HAP-1 (cell line): ENCODE results near the gene TCN1.
"Not testable (repeated sequence)": the region's sequence is repeated elsewhere in the genome, so short reads cannot be mapped to it uniquely, and the experiment has no call there.

Experiments used
- DNase-seq, 2 experiments: peaks; one replicate each; pipeline ENCODE4 v3.0.0-alpha.2; 2016 to 2020; ENCODE audit warnings: low spot score in 2 of 2
- H3K27me3 ChIP-seq: fragments of 250-450 bp; sonication (Bioruptor Pico); 2 replicates; pipeline ENCODE4 v1.5.1; 2020; ENCODE audit warnings: low read depth, mild to moderate bottlenecking, moderate library complexity
- H3K36me3 ChIP-seq: fragments of 250-450 bp; sonication (Bioruptor Pico); replicated peaks from 2 replicates; pipeline ENCODE4 v1.5.1; 2020; ENCODE audit warnings: mild to moderate bottlenecking
- H3K4me1 ChIP-seq: fragments of 250-450 bp; sonication (Bioruptor Pico); 2 replicates; pipeline ENCODE4 v1.5.1; 2020; ENCODE audit warnings: mild to moderate bottlenecking
- H3K4me3 ChIP-seq: fragments of 250-450 bp; sonication (Bioruptor Pico); 2 replicates; pipeline ENCODE4 v1.5.1; 2020; ENCODE audit warnings: mild to moderate bottlenecking, moderate library complexity
- H3K9me3 ChIP-seq: fragments of 250-450 bp; sonication (Bioruptor Pico); 2 replicates; pipeline ENCODE4 v1.5.1; 2020; ENCODE audit warnings: mild to moderate bottlenecking, moderate library complexity
- in situ Hi-C: fragments of 300-500 bp; cut with MboI; formaldehyde crosslinking; loops from 3 replicates; pipeline ENCODE4 v1.14.3; 2020; ENCODE audit warnings: low sequenced_read_pairs, inconsistent platforms, mixed read lengths

TCN1 gene

DNA sequence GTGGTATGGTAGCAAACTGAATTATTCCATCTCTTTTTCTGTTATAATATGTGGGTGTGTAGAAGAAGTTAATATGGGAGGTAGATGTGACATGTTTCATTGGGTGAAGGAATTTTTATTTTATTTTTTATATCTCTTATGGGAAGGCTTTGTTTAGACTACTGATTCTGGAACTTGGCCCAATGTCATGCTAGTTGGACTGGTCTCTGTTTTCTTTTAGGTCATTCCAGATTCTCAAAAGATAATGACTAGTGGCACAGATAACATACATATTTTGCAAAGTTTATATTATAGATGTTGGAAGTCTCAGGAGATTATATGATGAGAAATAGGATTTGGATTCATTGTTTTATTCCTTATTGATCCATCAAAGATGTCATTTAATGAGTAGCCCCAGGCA is 11.0 kb upstream of the TCN1 start:
- in situ Hi-C loops = no loop called here
- Histone ChIP-seq H3K4me3 (no peak overlapping the region), H3K4me1 (no peaks in the 10 kb centered on the region), H3K36me3 (no peaks in the 10 kb centered on the region), H3K27me3 (no peaks in the 10 kb centered on the region), H3K9me3 (no peaks in the 10 kb centered on the region)
- no peak for DNase-seq

DNA sequence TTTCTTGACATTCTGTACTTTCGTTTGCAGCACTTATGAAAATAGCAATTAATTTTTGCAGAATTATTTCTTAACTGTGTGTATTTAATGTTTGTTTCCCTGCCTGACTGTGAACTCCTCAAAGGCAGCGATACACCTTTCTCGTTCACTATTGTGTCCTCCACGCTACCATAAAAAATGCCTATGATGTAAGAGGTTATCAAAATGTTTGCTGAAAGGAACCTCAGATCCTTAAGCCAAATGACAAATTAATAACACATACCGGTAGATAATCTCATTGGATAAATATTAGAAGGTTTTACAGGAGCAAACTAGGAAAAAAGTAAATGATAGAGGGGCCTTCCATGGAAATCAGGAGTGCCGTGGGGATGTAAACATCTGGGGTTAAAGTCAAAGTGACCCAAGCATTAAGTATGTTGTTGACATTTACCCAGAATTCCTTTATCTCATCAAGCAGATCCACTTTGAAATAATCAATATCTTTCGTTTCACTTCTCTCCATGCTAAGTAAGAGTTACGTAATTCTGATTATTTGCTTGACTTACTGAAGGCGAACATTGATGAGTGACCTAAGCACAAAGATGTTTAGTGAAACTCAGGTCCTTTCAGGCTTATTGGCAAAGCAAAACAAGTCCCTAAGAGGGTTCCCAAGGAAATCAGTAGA is 9.7 kb upstream of the TCN1 start:
- no peaks in the 10 kb centered on the region for H3K4me1 ChIP-seq
- in situ Hi-C loops = no loop called here
- no peak overlapping the region for H3K4me3 ChIP-seq
- DNase-seq = no peak
- no peaks in the 10 kb centered on the region for H3K9me3 ChIP-seq
- no peaks in the 10 kb centered on the region for H3K27me3 ChIP-seq
- no peaks in the 10 kb centered on the region for H3K36me3 ChIP-seq

DNA sequence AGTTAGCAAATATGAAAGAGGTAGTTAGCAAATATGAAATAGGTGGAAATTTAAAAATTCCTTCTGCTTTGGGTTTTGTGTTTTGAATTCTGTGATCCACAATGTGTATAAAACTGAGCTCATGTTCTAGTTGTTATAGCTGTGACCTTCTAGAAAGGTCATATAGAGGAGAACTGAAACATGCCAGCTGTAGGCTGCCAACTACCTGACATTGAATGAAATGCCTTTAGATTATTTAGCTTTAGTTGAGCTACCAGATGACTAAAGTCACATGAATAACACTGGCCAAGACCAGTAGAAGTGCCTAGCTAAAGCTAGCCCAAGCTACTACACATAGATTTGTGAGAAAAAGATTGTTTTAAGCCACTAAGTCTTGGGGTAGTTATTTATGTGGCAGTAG is 5.8 kb upstream of the TCN1 start:
- H3K4me1 ChIP-seq = no peaks in the 10 kb centered on the region
- in situ Hi-C loops = no loop called here
- no peak overlapping the region for H3K4me3 ChIP-seq
- H3K27me3 ChIP-seq = no peaks in the 10 kb centered on the region
- DNase-seq = no peak
- H3K36me3 ChIP-seq = no peaks in the 10 kb centered on the region
- no peaks in the 10 kb centered on the region for H3K9me3 ChIP-seq

DNA sequence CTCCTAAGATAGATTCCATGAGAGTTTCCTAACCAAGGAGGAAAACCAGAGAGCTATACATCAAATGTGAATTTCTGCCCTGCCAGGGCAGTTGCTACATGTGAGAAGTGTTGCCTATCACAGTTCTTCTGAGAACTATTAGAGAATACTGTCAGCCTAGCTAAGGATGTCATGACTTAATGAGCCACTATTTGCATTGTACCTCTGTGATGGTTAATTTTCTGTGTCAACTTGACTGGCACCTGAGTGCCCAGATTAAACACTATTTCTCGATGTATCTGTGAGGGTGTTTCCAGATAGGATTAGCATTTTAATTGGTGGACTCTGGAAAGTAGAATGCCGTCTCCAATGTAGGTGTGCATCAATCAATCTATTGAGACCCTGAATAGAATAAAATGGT is 1.7 kb upstream of the TCN1 start:
- no peak for DNase-seq
- H3K4me3 ChIP-seq = no peak overlapping the region
- no peaks in the 10 kb centered on the region for H3K36me3 ChIP-seq
- H3K4me1 ChIP-seq = no peaks in the 10 kb centered on the region
- no peaks in the 10 kb centered on the region for H3K9me3 ChIP-seq
- in situ Hi-C loops = no loop called here
- H3K27me3 ChIP-seq = no peaks in the 10 kb centered on the region

DNA sequence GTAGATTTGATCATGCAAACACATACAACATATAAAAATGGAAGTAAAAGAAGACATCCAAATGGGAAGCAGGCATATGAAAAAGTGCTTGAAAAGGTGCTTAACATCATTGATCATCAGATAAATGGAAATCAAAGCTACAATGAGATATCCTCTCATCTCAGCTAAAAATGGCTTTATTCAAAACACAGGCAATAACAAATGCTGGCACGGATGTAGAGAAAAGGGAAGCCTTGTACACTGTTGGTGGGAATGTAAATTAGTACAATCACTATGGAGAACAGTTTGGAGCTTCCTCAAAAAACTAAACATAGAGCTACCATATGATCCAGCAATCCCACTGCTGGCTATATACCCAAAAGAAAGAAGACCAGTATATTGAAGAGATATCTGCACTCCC is 549 bp upstream of the TCN1 start:
- H3K27me3 ChIP-seq = no peaks in the 10 kb centered on the region
- H3K36me3 ChIP-seq = no peaks in the 10 kb centered on the region
- no peak for DNase-seq
- in situ Hi-C loops = no loop called here
- H3K4me3 ChIP-seq = no peak overlapping the region
- H3K4me1 ChIP-seq = no peaks in the 10 kb centered on the region
- H3K9me3 ChIP-seq = no peaks in the 10 kb centered on the region

DNA sequence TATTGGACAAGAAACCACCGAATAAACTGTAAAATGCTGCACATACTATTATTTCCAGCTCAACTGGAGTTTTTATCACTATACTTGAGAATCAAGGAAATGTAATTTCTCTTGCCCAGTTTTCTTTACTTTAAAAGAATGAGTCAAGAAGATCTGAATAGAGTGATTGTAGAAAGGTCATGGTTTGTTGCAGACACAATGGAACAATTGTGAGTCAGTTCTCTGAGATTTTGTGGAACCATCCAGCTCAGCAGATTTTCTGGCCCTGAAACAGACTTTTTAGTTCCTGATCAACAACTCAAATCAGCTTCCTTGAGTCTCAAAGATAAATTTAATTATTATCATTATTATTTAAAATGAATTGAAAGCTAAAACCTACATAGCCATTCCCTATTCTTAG is 1.3 kb downstream of the TCN1 start:
- no peaks in the 10 kb centered on the region for H3K36me3 ChIP-seq
- no peaks in the 10 kb centered on the region for H3K27me3 ChIP-seq
- in situ Hi-C loops = no loop called here
- no peaks in the 10 kb centered on the region for H3K4me1 ChIP-seq
- no peaks in the 10 kb centered on the region for H3K9me3 ChIP-seq
- no peak overlapping the region for H3K4me3 ChIP-seq
- DNase-seq = no peak

DNA sequence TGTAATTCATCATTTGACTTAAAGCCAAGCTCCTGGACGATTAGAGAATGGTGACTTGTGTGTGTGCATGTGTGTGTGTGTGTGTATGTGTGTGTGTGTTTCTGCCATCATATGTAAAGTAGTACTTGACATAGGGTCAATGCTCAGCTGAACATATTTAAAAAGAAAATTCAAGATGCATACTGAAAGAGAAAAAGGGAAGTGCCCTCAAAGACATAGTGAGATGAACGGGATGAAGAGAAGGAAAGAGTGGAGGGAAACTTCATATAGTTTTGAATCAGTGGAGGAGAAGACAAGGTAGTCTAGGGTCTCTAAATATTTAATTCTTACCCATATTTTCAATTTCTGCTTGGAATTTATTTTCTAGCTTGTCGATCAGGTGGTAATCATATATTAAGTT is 4.0 kb downstream of the TCN1 start:
- in situ Hi-C loops = no loop called here
- no peaks in the 10 kb centered on the region for H3K36me3 ChIP-seq
- no peaks in the 10 kb centered on the region for H3K9me3 ChIP-seq
- H3K4me3 ChIP-seq = no peak overlapping the region
- peaks cover 5% of the 10 kb centered on the region for H3K4me1 ChIP-seq
- no peak for DNase-seq
- H3K27me3 ChIP-seq = no peaks in the 10 kb centered on the region

DNA sequence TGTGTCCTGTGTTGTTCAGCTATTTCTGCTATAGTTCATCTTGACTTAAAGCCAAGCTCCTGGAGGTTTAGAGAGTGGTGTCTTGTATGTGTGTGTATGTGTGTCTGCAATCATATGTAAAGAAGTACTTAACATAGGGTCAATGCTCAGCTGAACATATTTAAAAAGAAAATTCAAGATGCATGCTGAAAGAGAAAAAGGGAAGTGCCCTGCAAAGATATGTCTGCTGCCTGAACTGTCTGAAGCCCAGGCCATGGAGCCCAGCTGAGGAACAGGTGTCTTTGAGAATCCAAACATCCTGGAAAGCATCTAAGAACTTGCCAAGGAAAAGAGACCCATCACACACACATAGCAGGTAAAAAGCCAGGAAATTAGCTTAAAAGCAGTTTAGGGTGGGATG is 6.6 kb downstream of the TCN1 start:
- Histone ChIP-seq H3K4me1 (peaks cover 5% of the 10 kb centered on the region), H3K9me3 (no peaks in the 10 kb centered on the region), H3K36me3 (no peaks in the 10 kb centered on the region), H3K27me3 (no peaks in the 10 kb centered on the region; the same call in 1 of the 2 replicates), H3K4me3 (no peak overlapping the region)
- in situ Hi-C loops = no loop called here
- no peak for DNase-seq

DNA sequence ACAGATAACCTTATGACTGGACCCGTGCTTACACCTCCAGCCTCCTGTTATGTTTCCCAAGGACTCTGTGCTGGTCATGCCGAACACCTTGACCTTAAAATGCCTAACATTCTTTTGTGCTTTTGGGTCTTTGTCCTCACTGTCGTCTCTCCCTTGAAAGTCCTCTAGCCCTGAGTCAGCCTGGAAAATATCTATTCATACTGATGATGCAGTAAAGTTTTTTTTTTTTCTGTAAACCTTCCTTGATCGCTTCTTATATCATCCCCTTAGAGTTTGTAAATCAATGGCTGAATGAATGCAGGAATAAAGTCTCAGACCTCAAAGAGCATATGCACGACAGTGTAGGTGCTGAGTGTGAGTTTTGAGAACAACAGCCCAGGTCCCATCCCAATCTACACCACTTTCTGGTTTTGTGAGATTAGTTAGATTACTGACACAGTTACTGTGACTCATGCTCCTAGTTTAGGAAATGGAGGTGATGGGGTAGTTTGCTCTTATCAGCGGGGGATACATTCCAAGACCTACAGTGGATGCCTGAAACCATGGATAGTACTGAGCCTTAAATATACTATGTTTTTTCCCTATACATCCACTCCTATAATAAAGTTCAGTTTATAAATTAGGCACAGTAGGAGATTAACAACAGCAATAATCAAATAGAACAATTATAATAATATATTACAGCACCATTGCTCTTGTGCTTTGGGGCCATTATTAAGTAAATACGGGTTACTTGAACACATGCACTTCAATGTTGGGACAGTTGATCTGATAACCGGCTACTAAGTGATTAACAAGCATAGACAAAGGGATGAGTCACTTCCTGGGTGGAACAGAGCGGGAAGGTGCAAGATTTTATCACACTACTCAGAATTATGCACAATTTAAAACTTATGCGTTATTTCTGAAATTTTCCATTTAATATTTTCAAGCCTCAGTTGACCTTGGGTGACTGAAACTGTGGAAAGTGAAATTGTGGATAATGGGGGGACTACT is 8.6 kb downstream of the TCN1 start:
- Histone ChIP-seq H3K4me3 (no peak overlapping the region), H3K36me3 (no peaks in the 10 kb centered on the region), H3K9me3 (no peaks in the 10 kb centered on the region), H3K4me1 (peaks cover 5% of the 10 kb centered on the region), H3K27me3 (no peaks in the 10 kb centered on the region; the same call in 1 of the 2 replicates)
- in situ Hi-C loops = no loop called here
- DNase-seq = no peak

DNA sequence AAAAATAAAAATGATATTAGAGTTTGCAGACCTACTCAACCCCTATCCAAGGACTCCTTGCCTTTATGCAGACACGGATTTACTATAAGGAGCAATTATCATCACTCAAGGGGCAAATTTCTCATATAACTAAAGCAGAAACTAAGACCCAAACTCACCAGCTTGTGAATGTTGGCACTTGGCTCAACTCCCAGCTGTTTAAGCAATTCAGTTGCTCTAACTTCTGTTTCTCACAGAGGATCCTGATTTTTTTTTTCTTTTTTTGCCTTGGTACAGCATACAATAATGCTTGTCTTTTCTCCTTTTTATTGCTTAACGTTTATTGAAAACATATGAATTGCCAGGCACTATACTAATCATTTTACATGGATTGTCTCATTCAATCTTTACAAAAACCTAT is 11.4 kb downstream of the TCN1 start:
- no peak overlapping the region for H3K4me3 ChIP-seq
- peaks cover 5% of the 10 kb centered on the region for H3K4me1 ChIP-seq
- H3K36me3 ChIP-seq = no peaks in the 10 kb centered on the region
- in situ Hi-C loops = no loop called here
- DNase-seq = no peak
- H3K9me3 ChIP-seq = no peaks in the 10 kb centered on the region
- H3K27me3 ChIP-seq = no peaks in the 10 kb centered on the region; the same call in 1 of the 2 replicates

DNA sequence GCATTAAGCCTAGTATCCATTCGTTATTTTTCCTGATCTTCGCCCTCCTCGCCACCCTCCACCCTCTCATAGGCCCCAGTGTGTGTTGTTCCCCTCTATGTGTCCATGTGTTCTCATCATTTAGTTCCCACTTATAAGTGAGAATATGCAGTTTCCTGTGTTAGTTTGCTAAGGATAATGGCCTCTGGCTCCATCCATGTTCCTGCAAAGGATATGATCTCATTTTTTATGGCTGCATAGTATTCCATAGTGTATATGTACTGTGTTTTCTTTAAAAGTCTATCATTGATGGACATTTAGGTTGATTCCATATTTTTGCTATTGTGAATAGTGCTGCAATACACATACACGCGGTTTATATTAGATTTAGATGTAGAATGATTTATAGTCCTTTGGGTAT is 14.9 kb downstream of the TCN1 start:
- DNase-seq, H3K27me3 ChIP-seq, H3K9me3 ChIP-seq, H3K4me3 ChIP-seq, in situ Hi-C loops, H3K36me3 ChIP-seq, H3K4me1 ChIP-seq: not testable (repeated sequence)

DNA sequence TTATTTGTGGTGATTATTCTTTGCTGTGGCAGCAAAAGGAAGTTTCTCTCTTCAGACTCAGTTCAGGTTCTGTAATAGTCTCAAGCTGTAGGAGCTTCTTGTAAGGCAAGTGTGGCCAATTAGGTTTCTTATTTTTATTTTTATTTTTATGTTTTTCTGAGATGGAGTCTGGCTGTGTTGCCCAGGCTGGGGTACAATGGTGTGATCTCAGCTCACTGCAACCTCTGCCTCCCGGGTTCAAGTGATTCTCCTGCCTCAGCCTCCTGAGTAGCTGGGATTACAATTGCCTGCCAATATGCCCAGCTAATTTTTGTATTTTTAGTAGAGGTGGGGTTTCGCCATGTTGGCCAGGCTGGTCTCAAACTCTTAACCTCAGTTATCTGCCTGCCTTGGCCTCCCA is 16.7 kb downstream of the TCN1 start:
- H3K4me3 ChIP-seq, H3K9me3 ChIP-seq, DNase-seq, in situ Hi-C loops, H3K36me3 ChIP-seq, H3K27me3 ChIP-seq: not testable (repeated sequence)
- H3K4me1 ChIP-seq = peaks cover 19% of the 10 kb centered on the region

DNA sequence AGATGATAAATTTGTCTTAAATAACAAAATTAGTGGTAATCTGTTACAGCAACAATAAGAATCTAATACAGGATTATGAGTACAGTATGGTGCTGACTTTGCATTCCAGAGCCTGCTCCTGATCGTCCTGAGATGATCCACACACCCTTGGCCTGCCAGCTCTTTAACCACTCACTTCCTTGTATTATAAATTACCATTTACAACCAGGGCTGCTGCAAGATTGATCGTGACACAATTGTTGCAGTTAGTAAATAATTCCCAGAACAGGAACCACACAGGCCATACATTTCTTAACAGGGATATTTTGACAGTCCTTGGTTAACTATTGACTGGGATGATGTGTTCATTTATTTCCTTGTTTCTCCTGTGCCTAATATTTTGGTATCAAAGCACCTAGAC is 17.2 kb downstream of the TCN1 start:
- DNase-seq = no peak
- Histone ChIP-seq H3K9me3 (no peaks in the 10 kb centered on the region), H3K4me1 (peaks cover 19% of the 10 kb centered on the region), H3K4me3 (no peak overlapping the region), H3K27me3 (no peaks in the 10 kb centered on the region), H3K36me3 (no peaks in the 10 kb centered on the region)
- in situ Hi-C loops = no loop called here

DNA sequence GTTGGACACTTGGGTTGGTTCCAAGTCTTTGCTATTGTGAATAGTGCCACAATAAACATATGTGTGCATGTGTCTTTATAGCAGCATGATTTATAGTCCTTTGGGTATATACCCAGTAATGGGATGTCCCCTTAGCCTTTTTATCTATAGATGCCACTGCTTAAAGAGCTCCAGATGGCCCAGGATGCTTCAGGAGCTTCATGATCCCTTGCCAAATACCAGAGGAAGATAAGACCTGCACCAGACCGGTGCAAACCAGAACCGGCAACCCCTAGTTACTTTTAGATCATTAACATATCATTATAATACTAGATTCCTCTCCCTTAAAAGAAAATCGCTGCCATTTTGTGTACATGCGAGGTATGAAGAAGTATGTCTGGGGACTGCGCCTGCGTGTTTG is 17.8 kb downstream of the TCN1 start:
- peaks cover 19% of the 10 kb centered on the region for H3K4me1 ChIP-seq
- DNase-seq, H3K27me3 ChIP-seq, in situ Hi-C loops, H3K36me3 ChIP-seq, H3K4me3 ChIP-seq, H3K9me3 ChIP-seq: not testable (repeated sequence)
